ENCODE data around the gene IL31.

- TF ChIP-seq CTCF (IDR thresholded peaks at IDR 0.05; ENCODE audit: insufficient read depth, low read length, poor library complexity, severe bottlenecking) (peak; percentile 85), EZH2phosphoT487 (conservative IDR thresholded peaks at IDR 0.05; ENCODE audit: low read length) (no peak)
These were observed 50.8 kb downstream of the IL31 start for GRCh38 chr12:122123051-122123760.
